Metanephros (tissue), 1 donor: Measurements from ENCODE around the gene SNX17. TPM values are rescaled to one million over a fixed set of nuclear protein-coding genes. Genes with fewer than 3 reads are reported as not detected.

Experiments used
- total RNA-seq: library from RNA; depleted of rRNA; stranded (reverse); fragments of >200 nt; gene quantifications from one replicate; pipeline ENCODE4 v1.2.3, GENCODE V29; 2014

SNX17 gene
- 75.7 TPM for total RNA-seq

GRCh38 chr2:27370026-27370815, at the start of gene SNX17, which contains the start of gene EIF2B4:
Gene SNX17 (plus strand): TSS chr2:27370616. CDS start chr2:27370744, 128 bp downstream.
Gene EIF2B4 (minus strand): TSS chr2:27370338. CDS start chr2:27370314, 24 bp downstream.

GRCh38 chr2:27322766-27323595, 47.4 kb upstream of the SNX17 start, which contains the start of gene MPV17:
Gene MPV17 (minus strand): TSS chr2:27323097. CDS start chr2:27322517, 580 bp downstream.

GRCh38 chr2:27356382-27357181, 13.8 kb upstream of the SNX17 start, which contains the start of gene GTF3C2:
Gene GTF3C2 (minus strand): TSS chr2:27356764. CDS start chr2:27343554, 13,210 bp downstream.

GRCh38 chr2:27380626-27381545, 10.5 kb downstream of the SNX17 start, which contains the start of gene ZNF513:
Gene ZNF513 (minus strand): TSS chr2:27380734. CDS start chr2:27380526, 208 bp downstream.

GRCh38 chr2:27409321-27410073, 39.1 kb downstream of the SNX17 start, which contains the start of gene PPM1G:
Gene PPM1G (minus strand): TSS chr2:27409591. CDS start chr2:27409422, 169 bp downstream.

Other genes with a start within 250 kb of the SNX17 start
- gene ABHD1, start 246.8 kb upstream of the SNX17 start, total RNA-seq: 0.47 TPM
- gene PREB, start 236.0 kb upstream of the SNX17 start, total RNA-seq: 27.2 TPM
- gene PRR30, start 231.2 kb upstream of the SNX17 start, total RNA-seq: not detected
- 0.35 TPM for gene TCF23, start 221.6 kb upstream of the SNX17 start, total RNA-seq
- gene ATRAID, start 158.6 kb upstream of the SNX17 start, total RNA-seq: 146 TPM
- gene SLC5A6, start 158.3 kb upstream of the SNX17 start, total RNA-seq: 31.8 TPM
- 52.7 TPM for gene CAD, start 153.2 kb upstream of the SNX17 start, total RNA-seq
- 2.2 TPM for gene SLC30A3, start 107.6 kb upstream of the SNX17 start, total RNA-seq
- 0.12 TPM for gene DNAJC5G, start 95.2 kb upstream of the SNX17 start, total RNA-seq
- 10.4 TPM for gene TRIM54, start 88.2 kb upstream of the SNX17 start, total RNA-seq
- gene UCN, start 62.2 kb upstream of the SNX17 start, total RNA-seq: 2.5 TPM
- gene MPV17, start 47.5 kb upstream of the SNX17 start, total RNA-seq: 36.4 TPM
- gene GTF3C2, start 13.9 kb upstream of the SNX17 start, total RNA-seq: 47.6 TPM
- gene EIF2B4, start 278 bp upstream of the SNX17 start, total RNA-seq: 18.6 TPM
- gene ZNF513, start 10.1 kb downstream of the SNX17 start, total RNA-seq: 14.4 TPM
- 52.4 TPM for gene PPM1G, start 39.0 kb downstream of the SNX17 start, total RNA-seq
- gene NRBP1, start 58.0 kb downstream of the SNX17 start, total RNA-seq: 82.8 TPM
- gene KRTCAP3, start 71.8 kb downstream of the SNX17 start, total RNA-seq: 1.1 TPM
- gene IFT172, start 119.1 kb downstream of the SNX17 start, total RNA-seq: 51.2 TPM
- 6.8 TPM for gene FNDC4, start 124.6 kb downstream of the SNX17 start, total RNA-seq
- gene GCKR, start 126.2 kb downstream of the SNX17 start, total RNA-seq: 0.12 TPM
- gene ZNF512, start 212.4 kb downstream of the SNX17 start, total RNA-seq: 44.4 TPM